Measurements from ENCODE around the gene E2F8.
A peak's percentile ranks its signal among the peaks of the same experiment; 100 is the strongest.
"Not testable (repeated sequence)": the region's sequence is repeated elsewhere in the genome, so short reads cannot be mapped to it uniquely, and the experiment has no call there.

E2F8 gene

GRCh38 chr11:19275496-19275895 lies 34.8 kb upstream of the E2F8 start:
- Histone ChIP-seq H3K9me3 (replicated peaks; ENCODE audit: low read length) (no peaks in the 10 kb centered on the region), H3K4me3 (ENCODE audit: low read length) (no peak overlapping the region), H3K9ac (ENCODE audit: low read depth, low read length) (no peak overlapping the region), H3K36me3 (ENCODE audit: insufficient read depth, low read length) (no peaks in the 10 kb centered on the region), H3K4me1 (ENCODE audit: control insufficient read depth, insufficient read depth, low read length) (no peaks in the 10 kb centered on the region), H3K4me2 (ENCODE audit: low read length) (no peak overlapping the region), H3K27me3 (ENCODE audit: control insufficient read depth, insufficient read depth, low read length) (peaks cover 33% of the 10 kb centered on the region)

- not testable (repeated sequence) for H3K36me3 ChIP-seq (ENCODE audit: insufficient read depth, low read length)
Measured at GRCh38 chr11:19273219-19273618, 32.5 kb upstream of the E2F8 start.

GRCh38 chr11:19268909-19269308 lies 28.2 kb upstream of the E2F8 start:
- Histone ChIP-seq H3K4me2 (ENCODE audit: low read length) (no peak overlapping the region), H3K36me3 (ENCODE audit: insufficient read depth, low read length) (no peaks in the 10 kb centered on the region), H3K9ac (ENCODE audit: low read depth, low read length) (no peak overlapping the region), H3K4me1 (ENCODE audit: control insufficient read depth, insufficient read depth, low read length) (no peaks in the 10 kb centered on the region), H3K27me3 (ENCODE audit: control insufficient read depth, insufficient read depth, low read length) (peaks cover 69% of the 10 kb centered on the region), H3K4me3 (ENCODE audit: low read length) (no peak overlapping the region), H3K9me3 (replicated peaks; ENCODE audit: low read length) (no peaks in the 10 kb centered on the region)

More at GRCh38 chr11:19273219-19273618, 32.5 kb upstream of the E2F8 start:
- H3K4me3 ChIP-seq (ENCODE audit: low read length); H3K4me1 ChIP-seq (ENCODE audit: control insufficient read depth, insufficient read depth, low read length); H3K9me3 ChIP-seq (replicated peaks; ENCODE audit: low read length); H3K4me2 ChIP-seq (ENCODE audit: low read length); H3K9ac ChIP-seq (ENCODE audit: low read depth, low read length): not testable (repeated sequence)
- peaks cover 47% of the 10 kb centered on the region for H3K27me3 ChIP-seq (ENCODE audit: control insufficient read depth, insufficient read depth, low read length)

GRCh38 chr11:19267567-19267966 lies 26.8 kb upstream of the E2F8 start:
- Histone ChIP-seq H3K27me3 (ENCODE audit: control insufficient read depth, insufficient read depth, low read length) (peaks cover 80% of the 10 kb centered on the region), H3K4me2 (ENCODE audit: low read length) (no peak overlapping the region), H3K4me3 (ENCODE audit: low read length) (no peak overlapping the region), H3K36me3 (ENCODE audit: insufficient read depth, low read length) (no peaks in the 10 kb centered on the region), H3K9ac (ENCODE audit: low read depth, low read length) (no peak overlapping the region), H3K4me1 (ENCODE audit: control insufficient read depth, insufficient read depth, low read length) (no peaks in the 10 kb centered on the region), H3K9me3 (replicated peaks; ENCODE audit: low read length) (no peaks in the 10 kb centered on the region)

GRCh38 chr11:19263333-19263732 lies 22.6 kb upstream of the E2F8 start:
- no peaks in the 10 kb centered on the region for H3K9me3 ChIP-seq (replicated peaks; ENCODE audit: low read length)
- no peak overlapping the region for H3K4me3 ChIP-seq (ENCODE audit: low read length)
- no peak overlapping the region for H3K4me2 ChIP-seq (ENCODE audit: low read length)

GRCh38 chr11:19259487-19260345 lies 19.0 kb upstream of the E2F8 start:
- no peaks in the 10 kb centered on the region for H3K9me3 ChIP-seq (replicated peaks; ENCODE audit: low read length)
- H3K27me3 ChIP-seq (ENCODE audit: control insufficient read depth, insufficient read depth, low read length): peaks cover 55% of the 10 kb centered on the region
- no peak overlapping the region for H3K4me3 ChIP-seq (ENCODE audit: low read length)
- no peak overlapping the region for H3K9ac ChIP-seq (ENCODE audit: low read depth, low read length)
- peak overlapping the region; percentile 69 for H3K4me2 ChIP-seq (ENCODE audit: low read length)
- H3K4me1 ChIP-seq (ENCODE audit: control insufficient read depth, insufficient read depth, low read length): no peaks in the 10 kb centered on the region
- H3K36me3 ChIP-seq (ENCODE audit: insufficient read depth, low read length): no peaks in the 10 kb centered on the region

More at GRCh38 chr11:19263333-19263732, 22.6 kb upstream of the E2F8 start:
- no peak overlapping the region for H3K9ac ChIP-seq (ENCODE audit: low read depth, low read length)
- H3K27me3 ChIP-seq (ENCODE audit: control insufficient read depth, insufficient read depth, low read length): peaks cover 62% of the 10 kb centered on the region
- H3K4me1 ChIP-seq (ENCODE audit: control insufficient read depth, insufficient read depth, low read length): no peaks in the 10 kb centered on the region
- no peaks in the 10 kb centered on the region for H3K36me3 ChIP-seq (ENCODE audit: insufficient read depth, low read length)

GRCh38 chr11:19258641-19259230 lies 18.0 kb upstream of the E2F8 start:
- H3K4me3 ChIP-seq (ENCODE audit: low read length): no peak overlapping the region
- H3K4me2 ChIP-seq (ENCODE audit: low read length): no peak overlapping the region
- no peaks in the 10 kb centered on the region for H3K4me1 ChIP-seq (ENCODE audit: control insufficient read depth, insufficient read depth, low read length)
- no peak overlapping the region for H3K9ac ChIP-seq (ENCODE audit: low read depth, low read length)
- peaks cover 50% of the 10 kb centered on the region for H3K27me3 ChIP-seq (ENCODE audit: control insufficient read depth, insufficient read depth, low read length)
- no peaks in the 10 kb centered on the region for H3K9me3 ChIP-seq (replicated peaks; ENCODE audit: low read length)
- H3K36me3 ChIP-seq (ENCODE audit: insufficient read depth, low read length): no peaks in the 10 kb centered on the region

GRCh38 chr11:19254441-19254840 lies 13.7 kb upstream of the E2F8 start:
- H3K4me2 ChIP-seq (ENCODE audit: low read length): not testable (repeated sequence)

GRCh38 chr11:19253817-19254216 lies 13.1 kb upstream of the E2F8 start:
- Histone ChIP-seq H3K36me3 (ENCODE audit: insufficient read depth, low read length) (no peaks in the 10 kb centered on the region), H3K27me3 (ENCODE audit: control insufficient read depth, insufficient read depth, low read length) (peaks cover 71% of the 10 kb centered on the region), H3K4me2 (ENCODE audit: low read length) (no peak overlapping the region), H3K9ac (ENCODE audit: low read depth, low read length) (no peak overlapping the region), H3K9me3 (replicated peaks; ENCODE audit: low read length) (no peaks in the 10 kb centered on the region), H3K4me3 (ENCODE audit: low read length) (no peak overlapping the region), H3K4me1 (ENCODE audit: control insufficient read depth, insufficient read depth, low read length) (no peaks in the 10 kb centered on the region)

More at GRCh38 chr11:19254441-19254840, 13.7 kb upstream of the E2F8 start:
- H3K4me1 ChIP-seq (ENCODE audit: control insufficient read depth, insufficient read depth, low read length); H3K4me3 ChIP-seq (ENCODE audit: low read length); H3K9ac ChIP-seq (ENCODE audit: low read depth, low read length); H3K36me3 ChIP-seq (ENCODE audit: insufficient read depth, low read length); H3K9me3 ChIP-seq (replicated peaks; ENCODE audit: low read length): not testable (repeated sequence)
- H3K27me3 ChIP-seq (ENCODE audit: control insufficient read depth, insufficient read depth, low read length): peaks cover 67% of the 10 kb centered on the region

- Histone ChIP-seq H3K4me2 (ENCODE audit: low read length) (no peak overlapping the region), H3K9ac (ENCODE audit: low read depth, low read length) (no peak overlapping the region), H3K4me3 (ENCODE audit: low read length) (no peak overlapping the region), H3K4me1 (ENCODE audit: control insufficient read depth, insufficient read depth, low read length) (no peaks in the 10 kb centered on the region), H3K27me3 (ENCODE audit: control insufficient read depth, insufficient read depth, low read length) (peaks cover 77% of the 10 kb centered on the region), H3K9me3 (replicated peaks; ENCODE audit: low read length) (no peaks in the 10 kb centered on the region), H3K36me3 (ENCODE audit: insufficient read depth, low read length) (no peaks in the 10 kb centered on the region)
Measured at GRCh38 chr11:19253153-19253745, 12.5 kb upstream of the E2F8 start.

- H3K4me2 ChIP-seq (ENCODE audit: low read length): no peak overlapping the region
- peaks cover 81% of the 10 kb centered on the region for H3K27me3 ChIP-seq (ENCODE audit: control insufficient read depth, insufficient read depth, low read length)
- no peak overlapping the region for H3K9ac ChIP-seq (ENCODE audit: low read depth, low read length)
Measured at GRCh38 chr11:19252394-19253152, 11.8 kb upstream of the E2F8 start.

More at GRCh38 chr11:19252394-19253152, 11.8 kb upstream of the E2F8 start:
- Histone ChIP-seq H3K4me3 (ENCODE audit: low read length) (no peak overlapping the region), H3K4me1 (ENCODE audit: control insufficient read depth, insufficient read depth, low read length) (no peaks in the 10 kb centered on the region), H3K36me3 (ENCODE audit: insufficient read depth, low read length) (no peaks in the 10 kb centered on the region), H3K9me3 (replicated peaks; ENCODE audit: low read length) (no peaks in the 10 kb centered on the region)

Measured in skeletal muscle satellite cell (primary cell).